HuH-7.5 (cell line): ENCODE results near the gene SDF4.

Source experiments
- DNase-seq: peaks from one replicate; pipeline ENCODE4 v3.0.0; 2011; ENCODE audit warnings: low spot score

SDF4 gene, protein sequence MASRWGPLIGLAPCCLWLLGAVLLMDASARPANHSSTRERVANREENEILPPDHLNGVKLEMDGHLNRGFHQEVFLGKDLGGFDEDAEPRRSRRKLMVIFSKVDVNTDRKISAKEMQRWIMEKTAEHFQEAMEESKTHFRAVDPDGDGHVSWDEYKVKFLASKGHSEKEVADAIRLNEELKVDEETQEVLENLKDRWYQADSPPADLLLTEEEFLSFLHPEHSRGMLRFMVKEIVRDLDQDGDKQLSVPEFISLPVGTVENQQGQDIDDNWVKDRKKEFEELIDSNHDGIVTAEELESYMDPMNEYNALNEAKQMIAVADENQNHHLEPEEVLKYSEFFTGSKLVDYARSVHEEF

DNA sequence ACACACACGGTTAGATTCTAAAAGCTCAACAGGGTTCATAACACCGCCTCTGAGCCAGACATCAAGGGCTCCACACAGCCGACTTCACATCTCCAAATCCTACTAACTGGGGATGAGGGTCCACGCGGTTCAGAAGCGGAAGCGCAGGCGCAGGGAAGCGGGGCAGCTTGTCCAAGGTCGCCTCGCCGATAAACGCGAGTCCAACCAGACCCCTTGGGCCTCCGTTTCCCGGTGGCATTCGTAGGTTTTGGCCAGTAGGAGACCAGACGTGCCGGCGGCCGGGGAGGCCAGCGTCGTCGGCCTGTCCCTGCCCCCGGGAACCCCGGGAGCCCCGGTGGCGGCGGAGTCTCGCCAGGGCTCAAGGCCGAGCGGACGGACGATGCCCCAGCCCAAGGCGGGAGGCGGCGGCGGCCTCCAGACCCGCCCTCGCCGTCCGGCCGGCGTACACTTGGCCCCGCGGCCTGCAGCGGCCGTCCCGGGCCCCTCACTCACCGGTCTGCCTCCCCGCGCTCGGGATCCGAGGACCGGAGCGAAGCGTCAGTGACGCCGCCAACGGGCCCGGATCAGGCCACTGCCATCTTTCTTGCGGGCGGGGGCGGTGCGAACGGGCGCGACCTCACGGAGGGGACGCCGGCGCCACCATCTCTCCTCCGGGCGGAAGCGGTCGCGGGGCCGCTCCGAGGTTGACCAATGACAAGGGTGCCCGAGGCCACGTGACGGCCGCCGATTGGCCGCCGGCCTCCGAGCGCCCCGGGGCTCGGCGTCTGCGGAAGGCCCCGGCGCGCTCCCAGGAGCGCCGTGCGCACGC is at the start of gene SDF4:
SDF4 (minus strand) TSS at position 602 of the 808 bp plus-strand sequence. CDS start 3,229 bp downstream, outside the sequence.
- DNase-seq = peak; percentile 100

GRCh38 chr1:1280782-1281481 is 49.1 kb upstream of the SDF4 start:
- DNase-seq = no peak

DNA sequence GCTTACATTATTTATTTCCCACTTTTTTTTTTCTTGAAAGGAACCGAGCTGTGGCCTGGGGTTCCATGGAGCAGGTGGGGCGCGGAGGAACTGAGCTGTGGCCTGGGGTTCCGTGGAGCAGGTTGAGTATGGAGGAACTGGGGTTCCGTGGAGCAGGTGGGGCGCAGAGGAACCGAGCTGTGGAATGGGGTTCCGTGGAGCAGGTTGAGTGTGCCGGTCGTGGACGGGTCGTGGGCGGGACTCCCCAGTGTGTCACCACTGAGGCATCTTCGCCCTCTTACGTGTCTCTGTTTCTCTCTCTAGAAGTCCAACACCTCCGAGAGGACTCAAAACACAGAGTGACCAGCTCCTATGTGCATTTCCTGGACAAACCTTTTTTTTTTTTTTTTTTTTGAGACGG is 47.2 kb upstream of the SDF4 start:
- DNase-seq = no peak

- no peak for DNase-seq
These were observed 46.8 kb upstream of the SDF4 start for GRCh38 chr1:1278620-1279019.

GRCh38 chr1:1275836-1276235 is 44.0 kb upstream of the SDF4 start:
- DNase-seq = no peak

DNA sequence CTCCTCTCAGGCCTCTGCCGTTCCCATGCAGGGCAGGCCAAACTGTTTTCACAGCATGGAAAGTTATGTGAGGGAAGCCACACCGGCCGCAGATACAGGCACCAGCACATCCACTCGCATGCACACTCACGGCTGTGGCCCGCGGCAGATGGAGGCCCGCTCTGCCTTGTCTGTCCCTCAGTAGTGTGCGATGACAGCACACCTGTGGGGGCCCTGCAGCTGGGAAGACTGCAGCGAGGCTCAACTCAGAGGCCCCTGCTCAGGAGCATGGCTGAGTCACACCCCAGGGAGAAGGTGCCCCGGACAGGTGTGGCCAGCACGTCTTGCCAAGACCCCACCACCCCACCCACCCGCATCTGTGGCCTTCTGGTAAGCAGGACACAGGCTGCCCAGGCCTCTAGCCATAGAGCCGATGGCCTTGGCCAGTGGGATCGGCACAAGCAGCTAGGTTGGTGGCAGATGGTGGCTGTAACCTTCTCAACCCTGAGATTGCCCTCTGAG is 43.2 kb upstream of the SDF4 start:
- no peak for DNase-seq

DNA sequence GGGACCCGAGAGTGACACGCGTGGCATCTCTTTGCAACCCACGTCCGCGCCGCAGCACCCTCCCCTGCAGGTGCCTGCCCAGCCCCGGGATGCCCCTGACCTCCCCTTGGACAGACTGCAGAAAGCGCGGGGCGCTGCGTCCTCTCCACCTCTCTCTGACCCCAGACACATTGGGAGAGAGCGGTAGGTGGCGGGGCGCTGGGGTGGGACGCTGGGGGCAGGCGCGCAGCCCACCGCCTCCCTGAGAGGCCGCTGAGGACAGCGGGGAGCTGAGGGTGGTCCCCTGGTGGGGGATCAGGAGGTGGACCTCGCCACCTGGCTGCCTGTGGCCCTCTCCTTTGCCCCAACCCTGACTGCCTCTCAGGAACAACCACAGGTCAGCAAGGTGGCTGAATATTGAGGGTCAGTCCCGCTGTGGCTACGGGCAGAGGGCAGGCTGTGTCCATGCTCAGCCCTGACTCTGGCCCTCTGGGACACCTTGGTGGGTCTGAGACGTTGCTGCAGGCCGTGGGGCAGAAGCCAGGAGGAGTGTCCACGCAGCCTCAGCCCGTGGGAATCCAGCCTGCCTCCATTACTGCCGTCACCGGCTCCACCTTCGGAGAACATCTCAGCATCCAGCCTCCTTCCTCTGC is 42.6 kb upstream of the SDF4 start:
- no peak for DNase-seq

DNA sequence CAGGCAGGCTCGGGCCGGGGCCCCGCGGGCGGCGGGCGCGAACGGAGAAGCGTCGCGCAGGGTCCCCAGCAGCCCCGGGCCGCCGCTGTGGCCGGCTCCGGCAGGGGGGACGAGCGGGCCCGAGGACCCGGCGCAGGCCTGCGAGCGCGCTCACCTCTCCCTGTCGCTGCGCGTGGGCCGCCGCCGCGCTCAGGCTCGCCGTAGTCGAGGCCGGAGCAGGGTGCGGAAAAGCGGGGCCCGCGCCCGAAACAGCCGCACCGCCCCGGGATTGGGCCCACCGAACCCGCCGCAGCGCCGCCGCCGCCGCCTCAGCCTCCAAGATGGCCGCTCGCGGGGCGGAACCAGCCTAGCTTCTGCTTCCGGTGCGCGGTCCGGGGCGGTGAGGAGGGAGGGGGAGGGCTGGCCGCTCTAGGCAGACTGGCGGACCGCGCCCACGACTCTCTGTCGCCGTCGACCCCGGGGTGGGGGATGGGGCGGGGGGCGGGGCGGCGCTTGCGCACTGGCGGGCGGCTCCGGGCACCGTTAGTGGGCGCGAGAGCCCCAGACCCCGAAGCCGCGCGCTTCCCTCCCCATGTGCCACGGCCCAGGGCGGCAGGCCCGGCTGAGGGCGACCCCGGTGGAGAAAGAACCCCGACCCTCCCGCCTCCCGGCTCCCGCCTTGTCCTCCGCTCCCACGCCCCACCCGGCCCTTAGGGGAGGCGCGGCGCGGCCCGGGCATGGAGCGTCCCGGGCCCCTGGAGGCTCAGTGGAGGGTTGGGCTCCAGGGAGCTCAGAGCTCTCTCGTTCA is 41.9 kb upstream of the SDF4 start, which contains the start of gene UBE2J2:
UBE2J2 (minus strand) TSS at position 343 of the 787 bp plus-strand sequence. CDS start 5,862 bp downstream, outside the sequence.
- DNase-seq = peak; percentile 97

GRCh38 chr1:1273209-1273511 is 41.4 kb upstream of the SDF4 start:
- DNase-seq = no peak

GRCh38 chr1:1272341-1273208 is 40.8 kb upstream of the SDF4 start:
- no peak for DNase-seq

DNA sequence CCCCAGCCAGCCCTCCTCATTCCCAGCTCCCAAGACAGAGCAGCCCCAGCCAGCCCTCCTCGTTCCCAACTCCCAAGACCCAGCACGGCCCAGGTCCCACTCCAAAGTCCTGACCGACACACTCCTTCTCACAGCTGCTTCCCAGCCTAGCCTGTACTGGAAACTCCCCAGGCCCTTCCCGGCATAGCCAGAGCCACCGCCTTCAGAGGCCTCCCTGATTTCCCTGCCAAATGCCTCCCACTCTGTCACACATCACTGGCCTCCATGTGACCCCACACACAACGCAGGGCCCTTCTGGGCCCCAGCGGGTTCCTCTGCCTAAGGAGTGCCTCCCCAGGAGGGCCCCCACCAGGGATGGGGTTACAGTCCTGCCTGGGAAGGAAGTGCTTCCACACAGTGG is 39.0 kb upstream of the SDF4 start:
- no peak for DNase-seq

- no peak for DNase-seq
These were observed 36.5 kb upstream of the SDF4 start for GRCh38 chr1:1268284-1268682.

GRCh38 chr1:1267488-1268283 is 35.9 kb upstream of the SDF4 start:
- no peak for DNase-seq

DNA sequence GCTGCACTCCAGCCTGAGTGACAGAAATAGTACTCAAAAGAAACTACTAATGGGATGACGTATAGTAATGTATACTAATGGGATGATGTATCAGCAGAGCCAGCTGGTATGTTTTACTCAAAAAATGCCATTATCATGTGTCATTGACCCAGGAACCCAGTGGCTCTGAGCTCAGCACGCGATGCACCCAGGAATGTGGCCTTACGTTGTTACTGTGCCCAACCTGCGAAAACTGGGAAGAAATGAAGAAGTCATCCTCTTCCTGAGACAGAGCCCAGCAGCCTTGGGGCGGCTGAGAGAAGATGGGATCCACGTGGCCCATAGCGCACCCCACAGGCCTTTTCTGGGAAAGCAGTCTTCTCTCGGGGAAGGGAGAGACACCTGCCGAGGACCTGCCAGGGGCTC is 33.1 kb upstream of the SDF4 start:
- DNase-seq = no peak

GRCh38 chr1:1264026-1264425 is 32.2 kb upstream of the SDF4 start:
- no peak for DNase-seq

DNA sequence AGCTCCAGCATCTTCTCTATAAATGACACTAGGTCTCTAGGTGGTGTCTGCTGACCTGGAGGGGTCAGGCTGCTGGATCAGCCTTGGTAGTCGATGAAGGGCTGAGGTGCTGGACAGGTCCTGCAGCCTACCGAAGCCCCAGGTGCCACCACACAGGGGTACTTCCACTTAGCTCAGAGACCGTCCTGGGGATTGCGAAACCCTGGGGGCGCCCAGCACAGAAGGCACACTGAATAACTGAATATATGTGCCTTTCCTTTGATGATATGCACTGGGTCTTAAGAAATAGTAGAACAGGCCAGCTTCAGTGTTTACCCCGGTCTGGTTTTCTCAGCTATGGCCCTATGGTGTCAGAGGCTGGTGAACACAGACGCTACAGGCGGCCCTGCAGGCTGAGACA is 31.0 kb upstream of the SDF4 start:
- DNase-seq = no peak

- DNase-seq = no peak
These were observed 30.3 kb upstream of the SDF4 start for GRCh38 chr1:1262071-1262470.

DNA sequence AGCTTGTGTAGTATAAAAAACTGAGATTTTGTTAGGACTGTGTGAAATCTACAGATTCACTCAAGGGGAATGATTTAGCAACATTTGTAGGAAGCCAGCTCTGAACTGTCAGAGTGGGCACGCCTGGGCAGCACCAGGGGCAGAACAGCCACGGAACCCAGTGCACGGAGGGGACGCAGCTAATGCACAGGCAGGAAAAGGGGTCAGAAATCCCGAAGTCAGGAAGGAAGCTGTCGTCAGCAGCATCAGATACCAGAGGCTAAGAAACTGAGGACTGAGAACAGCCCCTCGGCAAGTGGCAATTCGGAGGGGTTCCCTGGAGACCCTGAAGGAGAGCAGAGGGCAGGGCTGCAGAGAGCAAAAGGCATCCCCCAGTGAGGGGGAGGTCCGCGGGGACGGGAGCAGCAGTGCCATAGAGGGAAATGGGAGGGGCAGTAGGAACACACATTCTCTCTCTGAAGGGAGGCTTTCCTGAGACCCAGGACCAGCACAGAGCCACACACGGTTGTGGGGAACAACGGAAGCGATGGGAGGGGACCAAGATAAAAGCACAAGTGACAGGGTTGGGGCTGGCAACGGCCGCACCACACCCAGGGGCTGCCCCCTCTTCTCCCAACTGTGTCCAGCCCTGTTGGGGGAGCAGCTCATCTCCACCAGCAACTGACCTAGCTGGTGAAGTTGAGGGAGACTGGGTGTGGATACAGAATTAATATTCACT is 29.2 kb upstream of the SDF4 start:
- no peak for DNase-seq
